GM21825 (cell line): ENCODE data around the gene ZDHHC12.
A peak's percentile ranks its signal among the peaks of the same experiment; 100 is the strongest.

Experiments used
- ATAC-seq: cut with Tn5 transposase; IDR thresholded peaks from one replicate; pipeline ENCODE4 v1.9.1; 2021; ENCODE audit warnings: mild to moderate bottlenecking, moderate library complexity; ENCODE audit not compliant: unreplicated experiment

ZDHHC12 gene, protein sequence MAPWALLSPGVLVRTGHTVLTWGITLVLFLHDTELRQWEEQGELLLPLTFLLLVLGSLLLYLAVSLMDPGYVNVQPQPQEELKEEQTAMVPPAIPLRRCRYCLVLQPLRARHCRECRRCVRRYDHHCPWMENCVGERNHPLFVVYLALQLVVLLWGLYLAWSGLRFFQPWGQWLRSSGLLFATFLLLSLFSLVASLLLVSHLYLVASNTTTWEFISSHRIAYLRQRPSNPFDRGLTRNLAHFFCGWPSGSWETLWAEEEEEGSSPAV

DNA sequence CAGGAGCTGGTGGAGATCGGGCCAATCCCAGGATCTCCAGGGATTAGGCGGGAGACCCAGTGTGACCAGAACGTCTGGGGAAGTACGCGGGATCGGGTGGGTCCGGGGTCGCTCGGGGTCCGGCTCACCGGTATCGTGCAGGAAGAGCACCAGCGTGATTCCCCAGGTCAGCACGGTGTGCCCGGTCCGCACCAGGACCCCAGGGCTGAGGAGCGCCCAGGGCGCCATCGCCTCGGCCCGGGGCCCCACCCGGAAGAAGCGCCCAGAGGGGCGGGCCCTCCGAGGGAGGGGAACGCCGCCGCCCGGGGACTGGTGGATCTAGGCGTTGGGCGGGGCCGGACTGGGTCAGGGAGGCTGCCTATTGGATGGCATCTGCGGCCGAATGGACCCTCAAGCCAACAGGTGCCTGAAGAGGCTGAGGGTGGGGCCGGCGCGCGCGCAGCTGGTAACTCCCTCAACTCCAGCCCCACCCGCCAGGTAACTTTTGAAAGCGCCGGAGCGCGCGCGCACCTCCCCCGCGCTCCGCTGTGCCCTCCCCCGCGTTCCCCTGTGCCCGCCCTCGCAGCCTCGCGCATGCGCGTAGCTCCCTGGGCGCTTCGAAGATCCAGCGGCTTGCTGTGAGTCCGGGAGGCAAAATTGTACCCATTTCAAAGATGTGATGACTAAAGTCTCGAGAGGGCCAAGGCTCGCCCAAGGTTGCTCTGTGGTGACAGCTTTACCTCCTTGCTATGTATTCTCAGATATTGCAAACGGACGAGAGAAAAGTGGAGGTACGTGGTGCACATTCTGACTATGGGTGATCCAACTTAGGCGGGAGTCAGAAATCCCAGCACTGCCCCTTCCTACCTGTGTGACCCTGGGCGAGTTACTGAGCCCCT lies at the start of gene ZDHHC12:
Gene ZDHHC12 (minus strand): TSS at position 262 of the 878 bp plus-strand sequence. CDS start 34 bp downstream, at position 228.
- ATAC-seq, result peak; percentile 89

DNA sequence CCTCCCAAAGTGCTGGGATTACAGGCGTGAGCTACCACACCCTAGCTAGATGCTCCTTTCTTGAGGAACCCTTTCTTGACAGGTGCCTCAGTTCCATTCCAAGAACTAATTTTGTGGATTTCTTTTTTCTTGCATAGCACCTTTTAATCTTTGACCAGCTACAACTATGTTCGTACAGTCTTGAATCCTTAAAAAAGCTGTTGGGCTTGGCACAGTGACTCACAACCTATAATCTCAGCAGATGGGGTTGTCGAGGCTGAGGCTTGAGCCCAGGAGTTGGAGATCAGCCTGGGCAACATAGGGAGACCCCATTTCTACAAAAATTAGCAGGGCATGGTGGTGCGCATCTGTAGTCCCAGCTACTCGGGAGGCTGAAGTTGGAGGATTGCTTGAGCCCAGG lies 49.1 kb upstream of the ZDHHC12 start:
- ATAC-seq, result no peak

DNA sequence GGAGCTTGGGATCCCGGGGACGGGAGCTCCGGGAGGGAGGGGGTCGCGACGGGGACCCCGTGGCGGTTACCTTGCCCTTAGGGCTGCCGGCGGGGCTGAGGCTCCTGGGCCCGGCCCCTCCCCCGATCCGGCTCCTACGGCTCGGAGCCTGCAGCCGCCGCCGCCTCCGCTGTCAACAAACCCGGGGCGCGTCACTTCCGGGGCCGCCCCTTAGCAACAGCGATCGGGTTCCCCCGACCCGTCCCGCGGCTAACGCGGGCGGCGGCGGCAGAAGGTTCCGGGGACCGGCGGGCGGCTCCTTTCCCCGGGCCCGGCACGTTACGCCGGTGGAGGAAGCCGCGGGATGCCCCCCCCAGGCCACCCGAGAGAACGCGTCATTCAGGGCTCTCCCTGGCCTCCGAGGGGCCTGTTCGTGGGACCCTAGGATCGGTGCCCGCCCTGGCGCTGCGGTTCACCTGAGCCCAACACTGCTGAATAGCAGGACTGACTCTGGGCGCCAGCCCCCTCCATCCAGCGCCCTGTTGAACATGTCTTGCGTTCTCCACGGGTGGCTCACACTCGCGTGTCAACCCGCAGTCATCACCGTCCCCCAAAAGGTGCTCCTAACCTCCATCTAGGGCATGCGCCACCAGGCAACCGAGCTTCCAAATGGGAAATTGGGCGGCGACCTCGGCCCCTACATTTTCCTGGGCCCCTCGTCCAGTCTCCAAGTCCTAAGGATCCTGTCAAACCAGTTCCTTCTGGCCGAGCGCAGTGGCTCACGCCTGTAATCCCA lies 48.0 kb upstream of the ZDHHC12 start, which contains the start of gene ZER1:
Gene ZER1 (minus strand): TSS at position 183 of the 775 bp plus-strand sequence. CDS start 16,362 bp downstream, outside the sequence.
- peak; percentile 87 for ATAC-seq

DNA sequence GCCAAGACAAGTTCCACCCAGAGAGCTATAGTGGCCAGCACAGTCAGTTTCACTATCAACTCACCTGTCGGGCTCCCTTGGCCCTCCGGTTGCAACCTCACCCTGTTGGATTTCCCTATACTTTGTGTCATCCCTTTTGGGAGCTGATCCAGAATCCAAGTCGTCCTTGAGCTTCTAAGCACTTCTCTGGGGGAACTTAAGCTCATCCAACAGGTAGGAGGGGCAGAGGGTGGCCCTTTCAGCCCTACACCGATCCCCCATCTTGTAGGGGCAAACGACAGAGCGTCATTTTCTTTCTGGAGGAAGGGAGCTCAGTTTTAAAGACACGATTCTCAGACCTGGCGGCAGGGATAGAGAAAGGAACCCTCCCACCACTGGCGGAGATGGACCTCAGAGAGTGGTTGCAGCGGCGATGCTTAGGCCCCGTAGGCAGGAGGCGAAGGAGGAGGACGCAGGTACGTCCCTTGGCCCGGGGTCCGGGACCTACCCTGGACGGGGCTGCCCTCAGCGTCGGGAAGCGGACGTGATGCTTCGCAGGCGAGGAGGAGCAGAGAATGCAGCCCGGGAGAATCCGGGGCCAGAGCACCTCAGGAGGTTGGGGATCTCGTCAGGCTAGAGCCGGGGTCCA lies 47.3 kb upstream of the ZDHHC12 start:
- peak; percentile 26 for ATAC-seq

DNA sequence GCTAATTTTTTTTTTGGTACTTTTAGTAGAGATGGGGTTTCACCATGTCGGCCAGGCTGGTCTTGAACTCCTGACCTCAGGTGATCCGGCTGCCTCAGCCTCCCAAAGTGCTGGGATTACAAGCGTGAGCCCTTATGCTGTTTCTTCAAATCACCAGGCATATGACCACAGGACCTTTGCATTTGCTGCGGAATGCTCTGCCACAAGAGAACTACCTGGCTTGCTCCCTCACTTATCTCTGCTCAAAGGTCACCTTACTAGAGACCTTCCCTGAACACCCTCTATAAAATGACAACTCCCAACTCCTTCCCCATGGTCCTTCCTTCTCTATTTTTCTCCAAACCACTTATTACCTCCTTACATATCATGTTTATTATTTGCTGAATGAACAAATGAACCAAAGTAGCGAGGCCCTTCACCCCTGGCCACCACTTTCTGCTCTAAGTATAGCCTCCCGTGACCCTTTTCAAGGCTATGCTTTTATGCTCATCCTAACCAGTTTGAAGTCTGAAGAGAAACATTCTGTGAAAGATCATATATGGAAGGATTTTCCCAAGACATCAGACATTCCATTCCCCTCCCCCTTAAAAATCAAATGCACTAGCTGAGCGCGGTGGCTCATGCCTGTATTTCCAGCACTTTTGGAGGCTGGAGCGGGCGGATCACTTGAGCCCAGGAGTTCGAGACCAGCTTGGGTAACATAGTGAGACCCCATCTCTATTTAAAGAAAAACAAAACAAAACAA lies 46.5 kb upstream of the ZDHHC12 start:
- no peak for ATAC-seq

DNA sequence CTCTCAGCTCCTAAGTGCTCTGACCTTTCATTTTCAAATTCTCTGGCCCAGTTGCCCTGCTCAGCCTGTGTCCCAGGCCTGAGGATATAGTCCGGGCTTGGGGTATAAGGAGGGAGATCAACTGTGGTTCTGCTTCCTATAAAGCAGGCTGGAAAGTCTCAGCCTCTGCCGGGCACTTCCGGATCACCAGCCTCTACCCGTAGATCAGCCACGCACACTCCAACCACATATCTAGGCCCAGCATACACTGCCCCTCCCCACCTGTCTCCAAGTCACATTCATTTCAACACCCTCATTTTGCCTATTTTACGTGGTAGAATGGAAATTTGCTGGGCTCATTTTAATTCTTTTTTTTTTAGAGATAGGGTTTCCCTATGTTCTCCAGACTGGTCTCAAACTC lies 44.7 kb upstream of the ZDHHC12 start:
- no peak for ATAC-seq

DNA sequence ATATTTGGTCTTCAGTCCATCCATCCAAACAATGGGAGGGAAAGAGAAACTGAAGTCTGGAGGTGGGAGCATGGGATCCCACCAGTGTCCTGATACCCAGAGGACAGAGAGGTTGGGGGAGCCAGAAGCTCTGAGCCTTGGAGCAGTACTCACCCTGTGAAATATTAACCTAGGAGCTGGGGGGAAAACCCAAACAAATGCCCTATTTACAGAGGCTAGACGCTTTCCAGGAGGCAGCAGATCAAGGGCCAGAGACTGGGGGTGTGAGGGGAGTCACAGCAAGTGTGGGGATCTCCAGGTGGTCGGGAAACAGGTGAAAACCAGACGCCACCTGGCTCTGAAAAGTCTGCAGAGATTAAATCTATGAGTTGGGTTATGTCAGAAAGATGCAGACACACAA lies 41.6 kb upstream of the ZDHHC12 start:
- no peak for ATAC-seq

DNA sequence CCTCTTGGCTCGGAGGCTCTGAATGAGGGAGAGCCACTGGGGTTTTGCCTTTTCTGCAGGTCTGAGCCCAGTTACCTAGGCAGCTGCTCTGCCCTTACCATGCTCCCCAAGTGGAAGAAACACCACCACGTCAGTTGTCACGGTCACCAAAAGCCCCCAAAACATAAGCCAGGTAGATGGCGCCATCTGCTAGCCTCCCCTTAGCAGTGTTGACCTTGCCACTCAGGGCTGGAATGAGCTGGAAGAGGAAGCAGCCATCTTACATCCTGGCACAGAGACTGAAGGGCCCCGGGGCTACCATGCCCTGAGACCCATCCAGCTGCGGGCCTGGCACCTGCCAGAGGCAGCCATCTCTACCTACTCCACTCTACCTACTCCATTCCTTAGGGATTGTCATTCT lies 40.4 kb upstream of the ZDHHC12 start:
- ATAC-seq, result no peak

DNA sequence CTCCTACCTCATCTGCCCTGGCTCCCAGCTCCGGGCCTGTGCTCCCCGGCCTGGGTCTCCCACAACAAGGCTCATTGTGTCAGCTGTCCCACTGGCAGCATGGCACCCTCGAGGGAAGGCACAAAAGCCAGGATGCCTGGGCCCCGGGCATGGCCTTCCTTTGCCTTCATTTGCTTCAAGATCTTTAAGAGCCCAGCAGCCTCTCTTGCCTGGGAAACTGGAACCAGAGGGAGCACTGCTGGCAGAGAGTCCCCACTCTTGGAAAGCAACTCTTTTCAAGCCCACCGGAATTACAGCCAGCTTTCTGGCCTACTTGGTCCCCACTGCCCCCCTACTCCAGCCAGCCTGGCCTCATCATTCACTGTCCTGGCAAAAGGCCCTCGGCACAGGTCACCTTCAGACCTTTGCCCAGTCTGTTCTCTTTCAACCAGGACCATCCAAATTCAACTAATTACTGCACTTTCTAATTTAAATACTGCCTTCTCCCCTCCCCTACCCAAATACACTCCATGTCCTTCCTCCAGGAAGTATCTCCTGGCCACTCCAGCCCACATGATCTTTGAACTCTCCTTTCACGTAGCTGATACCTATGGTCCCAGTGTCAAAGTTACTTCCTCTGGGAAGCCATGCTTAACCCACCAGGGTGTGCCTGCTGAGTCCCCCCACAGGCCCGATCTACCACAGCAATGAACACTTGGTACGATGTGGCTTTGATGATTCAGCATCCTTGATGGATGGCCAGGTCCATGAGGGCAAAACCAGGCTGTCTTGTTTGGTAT lies 38.9 kb upstream of the ZDHHC12 start:
- no peak for ATAC-seq

DNA sequence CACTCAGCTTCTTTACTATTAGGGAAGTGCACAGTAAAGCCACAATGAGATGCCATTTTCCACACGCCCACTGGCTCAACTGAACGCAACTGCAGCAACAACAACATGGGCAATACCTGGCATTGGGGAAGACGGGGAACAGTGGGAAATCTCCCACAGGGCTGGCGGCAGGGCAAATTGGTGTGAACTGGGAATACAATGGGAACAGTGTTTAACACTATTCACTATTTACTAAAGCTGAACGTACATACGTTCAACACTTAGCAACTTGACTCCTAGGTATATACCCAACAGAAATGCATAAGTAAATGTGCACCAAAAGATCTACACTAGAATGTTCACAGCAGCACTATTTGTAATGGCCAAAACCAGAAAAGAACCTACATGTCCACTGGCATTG lies 33.7 kb upstream of the ZDHHC12 start:
- no peak for ATAC-seq

DNA sequence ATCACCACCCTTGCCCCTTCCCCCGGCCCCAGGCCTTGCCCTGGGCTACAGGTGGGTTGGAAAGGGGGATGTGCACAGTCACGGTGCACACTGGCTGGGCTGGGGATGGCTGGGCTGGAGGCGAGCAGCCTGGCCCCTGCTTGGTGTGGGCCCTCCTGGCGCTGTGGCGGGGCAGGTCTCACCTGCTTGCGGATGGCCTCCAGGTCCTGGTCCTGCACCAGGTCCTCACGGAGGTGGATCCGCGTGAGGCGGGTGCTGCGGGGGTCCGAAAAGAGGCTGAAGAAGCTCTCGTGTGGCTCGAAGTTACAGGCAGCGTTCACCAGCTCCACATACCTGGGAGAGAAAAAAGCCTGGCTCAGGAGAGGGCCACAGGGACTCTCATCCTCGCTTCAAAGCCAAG lies 29.7 kb upstream of the ZDHHC12 start:
- no peak for ATAC-seq

DNA sequence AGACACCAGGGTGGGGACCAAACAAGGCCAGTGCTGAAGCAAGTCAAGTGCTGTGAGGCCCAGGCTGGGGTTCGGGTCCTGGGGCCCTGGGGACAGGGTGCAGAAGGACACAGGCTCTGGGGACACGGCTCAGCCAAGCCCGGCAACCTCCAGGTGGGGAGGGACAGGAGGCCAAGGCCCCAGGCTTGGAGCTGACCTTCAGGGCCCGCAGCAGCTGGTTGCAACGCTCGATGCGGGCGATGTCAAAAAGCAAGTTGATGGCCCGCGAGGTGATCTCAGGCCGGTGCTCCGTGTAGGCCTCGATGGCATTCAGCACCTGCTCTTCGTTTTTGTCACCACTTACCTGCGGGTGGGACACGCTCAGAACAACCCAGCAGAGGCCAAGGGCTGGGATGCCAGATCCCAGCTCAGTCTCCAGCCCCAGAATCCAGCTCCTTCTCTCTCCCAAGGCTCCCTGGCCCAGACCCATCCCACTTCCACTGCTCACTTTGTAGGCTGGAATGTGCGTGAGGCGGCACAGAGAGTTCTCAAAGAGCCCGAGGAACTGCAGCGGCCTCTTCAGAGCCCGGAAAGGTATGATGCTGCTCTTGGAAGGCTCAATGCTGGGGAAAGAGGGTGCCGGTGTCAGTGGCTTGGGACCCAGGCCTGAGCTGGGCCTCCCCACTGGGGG lies 27.1 kb upstream of the ZDHHC12 start:
- no peak for ATAC-seq

DNA sequence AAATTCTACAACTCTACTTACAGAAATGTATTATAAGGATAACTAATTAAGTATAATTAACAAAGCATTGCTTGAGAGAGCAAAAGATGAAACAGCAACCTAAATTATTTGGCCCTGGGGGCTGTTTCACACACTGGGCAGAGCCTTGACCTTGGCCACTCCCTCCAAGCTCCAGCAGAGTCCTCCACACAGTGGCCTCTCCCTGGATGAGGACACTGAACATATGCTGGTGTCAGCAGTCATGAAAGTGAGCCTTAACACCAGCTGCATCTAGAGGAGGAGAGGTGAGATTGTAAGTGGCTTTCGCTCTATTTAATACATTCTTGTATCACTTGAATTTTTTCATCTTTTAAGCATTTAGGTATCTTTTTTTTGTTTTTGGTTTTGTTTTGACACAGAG lies 23.3 kb upstream of the ZDHHC12 start:
- no peak for ATAC-seq

DNA sequence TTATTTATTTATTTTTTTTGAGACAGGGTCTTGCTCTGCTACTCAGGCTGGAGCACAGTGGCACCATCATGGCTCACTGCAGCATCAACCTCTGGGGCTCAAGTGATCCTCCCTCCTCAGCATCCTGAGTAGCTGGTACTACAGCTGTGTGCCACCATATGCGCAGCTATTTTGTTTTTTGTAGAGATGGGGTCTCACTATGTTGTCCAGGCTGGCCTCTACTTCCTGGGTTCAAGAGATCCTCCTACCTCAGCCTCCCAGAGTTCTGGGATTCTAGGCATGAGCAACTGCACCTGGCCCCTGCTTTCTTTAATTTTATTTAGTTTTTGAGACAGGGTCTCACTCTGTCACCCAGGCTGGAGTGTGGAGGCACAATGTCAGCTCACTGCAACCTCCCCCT lies 19.5 kb upstream of the ZDHHC12 start:
- no peak for ATAC-seq

DNA sequence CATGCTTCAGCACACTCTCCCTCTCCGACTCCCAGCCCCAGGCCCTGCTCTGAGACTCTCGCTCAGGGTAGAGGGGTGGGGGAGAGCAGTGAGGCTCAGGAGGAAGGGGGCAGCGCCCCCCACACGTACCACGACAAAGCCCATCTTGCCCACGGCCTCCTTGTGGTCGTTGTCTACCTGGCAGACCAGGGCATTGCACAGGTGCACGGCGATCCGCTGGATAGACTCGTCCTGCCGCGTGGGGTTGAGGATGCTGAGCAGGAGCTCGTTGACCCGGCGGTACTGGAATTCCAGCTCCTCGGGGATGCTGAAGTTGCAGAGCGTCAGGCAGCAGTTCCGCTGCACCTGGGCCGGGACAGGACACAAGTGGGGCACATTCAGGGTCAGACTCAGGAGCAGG lies 18.5 kb upstream of the ZDHHC12 start:
- no peak for ATAC-seq

DNA sequence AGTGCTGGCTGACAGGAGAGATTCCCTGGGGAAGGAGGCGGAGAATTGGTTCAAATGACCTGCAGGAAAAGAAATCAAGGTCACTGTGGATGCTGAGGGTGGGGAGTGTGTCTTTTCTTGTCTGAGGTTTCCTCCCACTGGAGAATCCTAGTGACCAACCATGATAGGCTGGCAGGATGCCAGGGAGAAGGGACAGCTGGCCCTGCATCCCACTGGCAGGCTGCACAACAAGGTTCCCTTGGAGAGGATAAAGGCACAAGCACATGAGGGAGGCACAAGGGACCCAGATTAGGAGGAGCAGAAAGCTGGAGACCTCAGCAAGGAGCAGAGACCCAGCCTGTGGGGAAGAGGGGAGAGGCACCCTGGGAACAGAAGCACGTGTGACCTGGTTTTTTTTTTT lies 11.4 kb upstream of the ZDHHC12 start:
- no peak for ATAC-seq

DNA sequence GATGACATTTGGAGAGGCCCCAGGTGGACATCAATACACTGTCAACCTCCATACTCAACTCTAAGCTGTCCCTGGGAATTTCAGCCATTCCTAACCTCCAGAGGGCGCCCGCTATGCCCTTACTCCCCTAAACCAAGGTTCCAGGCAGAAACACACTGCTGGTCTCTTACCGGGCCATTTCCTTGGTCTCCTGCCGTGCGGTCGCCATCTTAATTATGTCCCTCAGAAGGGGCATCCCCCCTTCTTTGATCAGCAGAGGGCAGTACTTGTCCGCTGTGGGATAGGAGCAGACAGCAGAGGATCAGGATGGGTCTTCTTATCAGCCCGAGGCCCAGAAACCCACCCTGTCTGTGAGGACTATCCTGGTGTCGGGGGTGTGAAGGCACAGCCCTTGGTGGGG lies 9.3 kb upstream of the ZDHHC12 start:
- ATAC-seq, result no peak

DNA sequence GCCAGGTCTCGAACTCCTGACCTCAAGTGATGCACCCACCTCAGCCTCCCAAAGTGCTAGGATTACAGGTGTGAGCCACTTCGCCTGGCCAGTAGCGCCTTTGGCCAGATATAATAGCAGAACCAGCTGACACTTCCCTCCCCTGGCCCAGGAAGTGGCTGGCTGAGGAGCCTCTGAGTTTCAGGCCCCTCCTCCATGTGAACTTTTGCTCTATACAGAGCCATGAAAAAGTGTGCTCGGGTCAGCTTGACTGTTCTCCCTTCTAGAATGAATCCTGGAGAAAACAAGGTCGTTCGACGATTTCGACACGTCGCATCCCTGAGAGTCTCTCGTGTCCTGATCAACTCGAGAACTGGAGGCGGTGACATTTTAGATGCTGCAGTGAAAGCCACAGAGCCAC lies 8.6 kb upstream of the ZDHHC12 start:
- no peak for ATAC-seq

DNA sequence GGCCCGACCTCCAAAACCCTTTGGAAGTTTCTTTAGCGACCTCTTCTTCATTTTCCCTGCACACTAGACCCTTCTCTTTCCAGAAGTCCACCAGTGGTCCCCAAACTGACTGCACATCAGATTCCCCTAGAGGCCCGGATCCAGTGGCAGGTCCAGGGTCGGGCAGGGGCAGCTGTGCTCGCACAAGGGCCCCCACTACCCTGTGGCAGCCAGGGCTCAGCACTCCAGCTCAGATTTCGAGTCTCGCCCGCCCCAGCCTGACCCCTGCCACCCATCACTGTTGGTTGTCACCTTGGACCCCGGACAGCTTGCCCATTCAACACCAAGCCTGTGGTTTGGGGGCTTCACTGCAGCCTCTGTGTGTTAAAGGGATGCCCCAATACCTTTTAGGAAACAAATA lies 7.8 kb upstream of the ZDHHC12 start:
- ATAC-seq, result no peak
